ENCODE data around the gene WNT1. TPM values are rescaled to one million over a fixed set of nuclear protein-coding genes. Genes with fewer than 3 reads are reported as not detected.
A peak's percentile ranks its signal among the peaks of the same experiment; 100 is the strongest.

WNT1 gene
- total RNA-seq, 4 donors from 2014 or later: not detected

DNA sequence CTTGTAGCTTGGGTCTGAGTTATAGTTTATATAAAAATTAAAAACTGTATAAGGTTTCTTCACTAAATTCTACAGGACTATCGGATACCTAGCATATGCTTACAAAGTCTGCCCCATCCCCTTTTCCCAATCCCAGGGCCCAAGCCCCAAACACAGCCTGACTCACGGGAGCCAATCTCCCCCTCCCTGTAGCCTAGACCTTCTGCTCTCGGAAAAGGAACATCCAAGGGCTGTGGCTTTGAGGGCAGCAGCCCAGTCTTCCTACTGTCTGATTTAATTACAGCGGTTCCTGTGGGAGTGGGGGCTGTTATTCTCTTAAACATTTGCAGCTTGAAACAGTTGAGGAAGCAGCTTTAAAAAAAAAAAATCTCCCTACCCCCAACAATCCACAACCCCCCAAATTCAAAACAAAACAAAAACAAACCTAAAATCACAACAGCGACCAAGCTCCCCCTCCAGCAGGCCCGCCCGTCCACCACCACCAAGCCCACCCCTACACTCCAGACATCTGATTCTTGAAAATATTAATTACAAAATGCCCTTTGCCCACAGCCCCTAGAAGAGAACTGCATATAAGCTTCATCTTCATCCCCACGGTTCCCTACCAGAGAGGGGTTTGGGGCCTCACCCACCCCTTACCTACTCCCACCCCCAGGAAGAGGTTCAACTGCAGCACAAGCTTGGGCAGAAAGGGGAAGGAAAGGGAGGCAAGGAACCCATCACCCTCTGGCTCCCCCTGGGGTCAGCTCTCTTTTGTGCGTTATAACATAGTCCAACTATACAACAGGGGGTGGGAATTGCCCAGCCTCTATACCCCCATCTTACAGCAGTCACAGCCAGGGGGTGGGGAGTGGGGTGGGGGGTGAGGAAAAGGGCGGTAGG is 41.6 kb downstream of the WNT1 start:
- H3K27ac ChIP-seq: peak overlapping the region; percentile 86 to 99 (median 97)
- intact Hi-C loops (cut with DNase I; ENCODE audit: low total_unique reads): no loop called here
- H3K4me3 ChIP-seq: peak overlapping the region in 1 of 4 donors; percentile 99
- in situ Hi-C loops (cut with MboI; ENCODE audit: low pct_ligation_motif_present in 1 of 4, low pct_unique_long_range_greater_than_20kb in 1 of 4, low sequenced_read_pairs in 3 of 4): no loop called here
- H3K4me1 ChIP-seq: peaks cover 8 to 22% (median 12%) of the 10 kb centered on the region in 4 donors
- 65 to 86% methylated on average over 5 to 10 of the region's 10 CpGs for WGBS, 2 donors (ENCODE audit: low coverage in 1 of 2)
- H3K27me3 ChIP-seq: no peaks in the 10 kb centered on the region
- no peaks in the 10 kb centered on the region for H3K9me3 ChIP-seq
- peak; percentile 38 for DNase-seq
- TF ChIP-seq POLR2AphosphoS5 (IDR thresholded peaks at IDR 0.05): no peak
- TF ChIP-seq, protein P1, sequence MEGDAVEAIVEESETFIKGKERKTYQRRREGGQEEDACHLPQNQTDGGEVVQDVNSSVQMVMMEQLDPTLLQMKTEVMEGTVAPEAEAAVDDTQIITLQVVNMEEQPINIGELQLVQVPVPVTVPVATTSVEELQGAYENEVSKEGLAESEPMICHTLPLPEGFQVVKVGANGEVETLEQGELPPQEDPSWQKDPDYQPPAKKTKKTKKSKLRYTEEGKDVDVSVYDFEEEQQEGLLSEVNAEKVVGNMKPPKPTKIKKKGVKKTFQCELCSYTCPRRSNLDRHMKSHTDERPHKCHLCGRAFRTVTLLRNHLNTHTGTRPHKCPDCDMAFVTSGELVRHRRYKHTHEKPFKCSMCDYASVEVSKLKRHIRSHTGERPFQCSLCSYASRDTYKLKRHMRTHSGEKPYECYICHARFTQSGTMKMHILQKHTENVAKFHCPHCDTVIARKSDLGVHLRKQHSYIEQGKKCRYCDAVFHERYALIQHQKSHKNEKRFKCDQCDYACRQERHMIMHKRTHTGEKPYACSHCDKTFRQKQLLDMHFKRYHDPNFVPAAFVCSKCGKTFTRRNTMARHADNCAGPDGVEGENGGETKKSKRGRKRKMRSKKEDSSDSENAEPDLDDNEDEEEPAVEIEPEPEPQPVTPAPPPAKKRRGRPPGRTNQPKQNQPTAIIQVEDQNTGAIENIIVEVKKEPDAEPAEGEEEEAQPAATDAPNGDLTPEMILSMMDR (IDR thresholded peaks at IDR 0.05): peak in 2 of 5 experiments; percentile 4 to 11
- H3K36me3 ChIP-seq: peaks cover 0 to 12% (median 2%) of the 10 kb centered on the region in 4 donors

DNA sequence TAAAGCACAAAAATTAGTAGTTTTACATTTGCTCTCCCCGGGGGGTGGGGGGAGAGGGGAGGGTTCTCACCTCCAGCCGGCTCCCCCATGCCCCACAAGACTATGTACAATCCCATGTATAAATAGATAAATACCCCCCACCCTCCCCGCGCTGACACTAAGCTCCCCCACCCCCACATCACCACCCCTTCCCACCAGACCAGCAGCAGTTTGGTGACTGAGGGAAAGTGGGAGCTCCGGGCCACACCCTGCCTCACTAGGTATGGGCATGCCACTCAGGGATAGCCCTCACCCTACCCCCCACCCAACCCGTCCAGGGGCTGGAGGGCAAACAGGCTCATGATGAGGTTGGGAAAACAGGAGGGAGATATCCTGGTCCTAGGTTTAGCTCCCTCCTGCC is 42.3 kb downstream of the WNT1 start:
- intact Hi-C loops (cut with DNase I; ENCODE audit: low total_unique reads): no loop called here
- in situ Hi-C loops (cut with MboI; ENCODE audit: low pct_ligation_motif_present in 1 of 4, low pct_unique_long_range_greater_than_20kb in 1 of 4, low sequenced_read_pairs in 3 of 4): no loop called here
- H3K4me1 ChIP-seq: peaks cover 8 to 22% (median 12%) of the 10 kb centered on the region in 4 donors
- peak; percentile 7 for DNase-seq
- H3K36me3 ChIP-seq: peaks cover 0 to 20% (median 6%) of the 10 kb centered on the region in 4 donors
- H3K27me3 ChIP-seq: no peaks in the 10 kb centered on the region
- TF ChIP-seq EP300 (IDR thresholded peaks at IDR 0.05; ENCODE audit: low read depth): no peak
- TF ChIP-seq POLR2A (IDR thresholded peaks at IDR 0.05): no peak
- no peak for TF ChIP-seq POLR2AphosphoS5 (IDR thresholded peaks at IDR 0.05)
- peak overlapping the region in 1 of 4 donors; percentile 96 for H3K27ac ChIP-seq
- H3K9me3 ChIP-seq: no peaks in the 10 kb centered on the region
- H3K4me3 ChIP-seq: no peak overlapping the region
- 63 to 79% methylated on average over 2 to 4 of the region's 6 CpGs for WGBS, 2 donors (ENCODE audit: low coverage in 1 of 2)

DNA sequence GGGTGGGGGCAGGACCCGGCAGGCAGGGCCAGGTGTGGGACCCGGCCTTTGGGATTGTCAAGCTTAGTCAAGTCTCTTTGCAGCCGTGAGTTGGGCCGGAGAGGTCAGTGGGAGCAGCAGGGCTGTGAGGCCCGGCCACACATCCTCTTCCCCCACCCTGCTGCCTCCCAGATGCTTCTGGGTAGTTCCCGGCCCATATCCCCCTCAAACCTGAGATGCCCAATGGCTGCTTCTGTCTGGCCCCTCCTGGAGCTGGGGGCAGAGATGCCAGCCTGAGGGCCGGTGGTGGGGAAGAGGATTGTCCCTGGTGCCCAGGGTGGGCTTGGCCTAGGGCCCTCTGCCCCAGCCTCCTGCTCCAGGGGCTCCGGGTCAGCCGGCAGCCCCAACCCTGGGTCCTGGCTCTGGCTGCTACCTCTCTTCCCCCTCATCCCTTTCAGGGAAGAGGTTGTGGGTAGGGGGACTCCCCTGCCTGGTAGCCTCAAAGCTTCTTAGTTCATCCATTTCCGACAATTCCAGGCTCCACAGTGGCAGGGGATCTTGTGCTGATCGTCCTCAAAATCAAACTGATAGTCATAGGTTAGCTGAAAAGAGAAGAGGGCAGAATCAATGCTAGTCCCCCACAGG is 43.3 kb downstream of the WNT1 start:
- Histone ChIP-seq H3K36me3 (peaks cover 0 to 20% (median 8%) of the 10 kb centered on the region in 4 donors), H3K4me1 (peaks cover 8 to 22% (median 12%) of the 10 kb centered on the region in 4 donors), H3K9me3 (no peaks in the 10 kb centered on the region), H3K27ac (no peak overlapping the region), H3K4me3 (no peak overlapping the region), H3K27me3 (no peaks in the 10 kb centered on the region)
- peak; percentile 6 for DNase-seq
- WGBS, 2 donors (ENCODE audit: low coverage in 1 of 2): 81 to 83% methylated on average over 5 to 11 of the region's 11 CpGs
- in situ Hi-C loops (cut with MboI; ENCODE audit: low pct_ligation_motif_present in 1 of 4, low pct_unique_long_range_greater_than_20kb in 1 of 4, low sequenced_read_pairs in 3 of 4) (no loop called here), intact Hi-C loops (cut with DNase I; ENCODE audit: low total_unique reads) (no loop called here)
- TF ChIP-seq POLR2A (IDR thresholded peaks at IDR 0.05) (no peak), EP300 (IDR thresholded peaks at IDR 0.05; ENCODE audit: low read depth) (no peak), POLR2AphosphoS5 (IDR thresholded peaks at IDR 0.05) (no peak)
- TF ChIP-seq, protein P1 (IDR thresholded peaks at IDR 0.05): no peak

DNA sequence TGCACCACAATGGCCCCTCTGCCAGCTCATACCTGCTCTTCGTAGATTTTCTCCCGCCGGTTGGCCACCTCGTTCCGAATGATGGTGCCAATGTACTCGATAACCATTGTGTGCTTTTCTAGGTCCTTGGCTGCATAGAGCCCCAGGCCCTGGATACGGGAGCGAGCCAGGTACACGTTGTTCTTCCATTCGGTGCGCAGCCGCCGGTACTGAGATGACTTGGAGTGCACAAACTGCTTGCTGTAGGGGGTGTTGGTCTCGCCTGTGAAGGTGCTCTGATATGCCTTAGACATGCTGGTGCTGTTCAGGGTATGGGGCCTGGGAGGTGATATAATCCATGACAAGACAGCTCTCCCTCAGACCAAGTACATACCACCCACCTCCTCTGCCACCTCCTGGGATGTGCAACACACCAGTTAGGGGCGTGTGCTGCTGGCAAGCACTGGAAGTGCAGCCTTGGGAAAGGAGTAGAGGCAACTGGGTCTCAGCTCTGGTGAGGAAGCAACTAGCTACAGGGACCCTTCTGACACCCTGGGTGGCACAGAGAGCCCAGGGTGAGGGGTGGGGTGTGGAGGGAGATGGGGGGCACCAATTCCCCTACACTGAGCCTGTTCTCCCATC is 44.5 kb downstream of the WNT1 start:
- no peak overlapping the region for H3K4me3 ChIP-seq

More for the DNA sequence above, 44.5 kb downstream of the WNT1 start:
- TF ChIP-seq POLR2AphosphoS5 (IDR thresholded peaks at IDR 0.05) (no peak), EP300 (IDR thresholded peaks at IDR 0.05; ENCODE audit: low read depth) (no peak)
- TF ChIP-seq, protein P1 (IDR thresholded peaks at IDR 0.05): no peak
- in situ Hi-C loops (cut with MboI; ENCODE audit: low pct_ligation_motif_present in 1 of 4, low pct_unique_long_range_greater_than_20kb in 1 of 4, low sequenced_read_pairs in 3 of 4): no loop called here
- peak; percentile 6 for DNase-seq
- Histone ChIP-seq H3K27ac (no peak overlapping the region), H3K27me3 (no peaks in the 10 kb centered on the region), H3K36me3 (peaks cover 0 to 30% (median 13%) of the 10 kb centered on the region in 4 donors), H3K9me3 (no peaks in the 10 kb centered on the region), H3K4me1 (peaks cover 3 to 13% (median 7%) of the 10 kb centered on the region in 4 donors)
- 91% methylated on average over 15 of the region's 15 CpGs; no CpG with 5 or more reads in 1 of the 2 donors for WGBS, 2 donors (ENCODE audit: low coverage in 1 of 2)
- intact Hi-C loops (cut with DNase I; ENCODE audit: low total_unique reads): no loop called here

All from transverse colon (tissue), 4 donors.